GM18858 (cell line): ENCODE results near the gene BCAS3.

Experiments used
- ATAC-seq: cut with Tn5 transposase; IDR thresholded peaks from one replicate; pipeline ENCODE4 v1.9.1; 2021; ENCODE audit not compliant: unreplicated experiment

Gene BCAS3

GRCh38 chr17:61178284-61178683, 500.6 kb downstream of the BCAS3 start:
- ATAC-seq, result no peak

GRCh38 chr17:61179380-61179806, 501.7 kb downstream of the BCAS3 start:
- no peak for ATAC-seq

GRCh38 chr17:61183793-61184192, 506.1 kb downstream of the BCAS3 start:
- ATAC-seq, result no peak

GRCh38 chr17:61185385-61185784, 507.7 kb downstream of the BCAS3 start:
- no peak for ATAC-seq

GRCh38 chr17:61187038-61187437, 509.4 kb downstream of the BCAS3 start:
- ATAC-seq, result no peak

- ATAC-seq, result no peak
These were observed 510.4 kb downstream of the BCAS3 start for GRCh38 chr17:61188081-61188480.

GRCh38 chr17:61189968-61190367, 512.3 kb downstream of the BCAS3 start:
- no peak for ATAC-seq

GRCh38 chr17:61196302-61196704, 518.7 kb downstream of the BCAS3 start:
- ATAC-seq, result no peak

GRCh38 chr17:61196799-61197198, 519.1 kb downstream of the BCAS3 start:
- ATAC-seq, result no peak

- ATAC-seq, result no peak
These were observed 522.0 kb downstream of the BCAS3 start for GRCh38 chr17:61199431-61200338.

- ATAC-seq, result no peak
These were observed 522.7 kb downstream of the BCAS3 start for GRCh38 chr17:61200339-61200715.

GRCh38 chr17:61201211-61201610, 523.6 kb downstream of the BCAS3 start:
- no peak for ATAC-seq

GRCh38 chr17:61202564-61202963, 524.9 kb downstream of the BCAS3 start:
- no peak for ATAC-seq

- ATAC-seq, result no peak
These were observed 526.0 kb downstream of the BCAS3 start for GRCh38 chr17:61203671-61204131.

- ATAC-seq, result no peak
These were observed 526.8 kb downstream of the BCAS3 start for GRCh38 chr17:61204456-61204855.

- no peak for ATAC-seq
These were observed 527.8 kb downstream of the BCAS3 start for GRCh38 chr17:61205401-61205800.

GRCh38 chr17:61205931-61206330, 528.3 kb downstream of the BCAS3 start:
- no peak for ATAC-seq

GRCh38 chr17:61206922-61207321, 529.3 kb downstream of the BCAS3 start:
- no peak for ATAC-seq

- ATAC-seq, result no peak
These were observed 530.9 kb downstream of the BCAS3 start for GRCh38 chr17:61208301-61209105.

- ATAC-seq, result no peak
These were observed 531.4 kb downstream of the BCAS3 start for GRCh38 chr17:61209106-61209439.

GRCh38 chr17:61209525-61209924, 531.9 kb downstream of the BCAS3 start:
- no peak for ATAC-seq

GRCh38 chr17:61211236-61211635, 533.6 kb downstream of the BCAS3 start:
- ATAC-seq, result no peak
